Measurements from ENCODE around the gene LRRC61.

DNA sequence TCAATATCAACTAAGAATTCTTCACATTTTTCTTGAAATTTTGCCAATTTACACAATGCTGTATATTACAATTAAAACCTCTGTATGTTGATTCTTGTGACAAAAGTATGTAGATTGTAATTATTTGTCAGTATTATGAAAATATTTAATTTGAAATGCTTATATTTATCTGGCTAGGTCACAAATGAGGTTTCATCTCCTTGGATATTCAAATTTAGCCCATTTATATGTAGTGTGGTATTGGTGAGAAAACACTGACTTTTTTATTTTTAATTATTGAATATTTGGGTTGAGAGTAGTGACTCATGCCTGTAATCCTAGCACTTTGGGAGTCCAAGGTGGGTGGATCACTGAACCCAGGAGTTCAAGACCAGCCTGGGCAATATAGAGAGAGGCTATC is 21.1 kb downstream of the LRRC61 start:
- TF ChIP-seq, protein P1, sequence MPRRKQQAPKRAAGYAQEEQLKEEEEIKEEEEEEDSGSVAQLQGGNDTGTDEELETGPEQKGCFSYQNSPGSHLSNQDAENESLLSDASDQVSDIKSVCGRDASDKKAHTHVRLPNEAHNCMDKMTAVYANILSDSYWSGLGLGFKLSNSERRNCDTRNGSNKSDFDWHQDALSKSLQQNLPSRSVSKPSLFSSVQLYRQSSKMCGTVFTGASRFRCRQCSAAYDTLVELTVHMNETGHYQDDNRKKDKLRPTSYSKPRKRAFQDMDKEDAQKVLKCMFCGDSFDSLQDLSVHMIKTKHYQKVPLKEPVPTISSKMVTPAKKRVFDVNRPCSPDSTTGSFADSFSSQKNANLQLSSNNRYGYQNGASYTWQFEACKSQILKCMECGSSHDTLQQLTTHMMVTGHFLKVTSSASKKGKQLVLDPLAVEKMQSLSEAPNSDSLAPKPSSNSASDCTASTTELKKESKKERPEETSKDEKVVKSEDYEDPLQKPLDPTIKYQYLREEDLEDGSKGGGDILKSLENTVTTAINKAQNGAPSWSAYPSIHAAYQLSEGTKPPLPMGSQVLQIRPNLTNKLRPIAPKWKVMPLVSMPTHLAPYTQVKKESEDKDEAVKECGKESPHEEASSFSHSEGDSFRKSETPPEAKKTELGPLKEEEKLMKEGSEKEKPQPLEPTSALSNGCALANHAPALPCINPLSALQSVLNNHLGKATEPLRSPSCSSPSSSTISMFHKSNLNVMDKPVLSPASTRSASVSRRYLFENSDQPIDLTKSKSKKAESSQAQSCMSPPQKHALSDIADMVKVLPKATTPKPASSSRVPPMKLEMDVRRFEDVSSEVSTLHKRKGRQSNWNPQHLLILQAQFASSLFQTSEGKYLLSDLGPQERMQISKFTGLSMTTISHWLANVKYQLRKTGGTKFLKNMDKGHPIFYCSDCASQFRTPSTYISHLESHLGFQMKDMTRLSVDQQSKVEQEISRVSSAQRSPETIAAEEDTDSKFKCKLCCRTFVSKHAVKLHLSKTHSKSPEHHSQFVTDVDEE (CRISPR knock-in tag; IDR thresholded peaks at IDR 0.05): no peak
- TF ChIP-seq RARB (CRISPR knock-in tag; IDR thresholded peaks at IDR 0.05): no peak
- no peak for TF ChIP-seq PATZ1 (CRISPR knock-in tag; IDR thresholded peaks at IDR 0.05; ENCODE audit: borderline replicate concordance)
- no peak for TF ChIP-seq ARNTL (CRISPR knock-in tag; IDR thresholded peaks at IDR 0.05; ENCODE audit: borderline replicate concordance, low read depth)
- TF ChIP-seq, protein P2, sequence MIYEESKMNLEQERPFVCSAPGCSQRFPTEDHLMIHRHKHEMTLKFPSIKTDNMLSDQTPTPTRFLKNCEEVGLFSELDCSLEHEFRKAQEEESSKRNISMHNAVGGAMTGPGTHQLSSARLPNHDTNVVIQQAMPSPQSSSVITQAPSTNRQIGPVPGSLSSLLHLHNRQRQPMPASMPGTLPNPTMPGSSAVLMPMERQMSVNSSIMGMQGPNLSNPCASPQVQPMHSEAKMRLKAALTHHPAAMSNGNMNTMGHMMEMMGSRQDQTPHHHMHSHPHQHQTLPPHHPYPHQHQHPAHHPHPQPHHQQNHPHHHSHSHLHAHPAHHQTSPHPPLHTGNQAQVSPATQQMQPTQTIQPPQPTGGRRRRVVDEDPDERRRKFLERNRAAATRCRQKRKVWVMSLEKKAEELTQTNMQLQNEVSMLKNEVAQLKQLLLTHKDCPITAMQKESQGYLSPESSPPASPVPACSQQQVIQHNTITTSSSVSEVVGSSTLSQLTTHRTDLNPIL (CRISPR knock-in tag; IDR thresholded peaks at IDR 0.05; ENCODE audit: low read depth): no peak
- no peak for TF ChIP-seq CSDC2 (CRISPR knock-in tag; IDR thresholded peaks at IDR 0.05)
- no peak for TF ChIP-seq ZNF70 (CRISPR knock-in tag; IDR thresholded peaks at IDR 0.05)
- TF ChIP-seq TCF4 (CRISPR knock-in tag; IDR thresholded peaks at IDR 0.05; ENCODE audit: borderline replicate concordance): no peak
- no peak for TF ChIP-seq ZC3H10 (CRISPR knock-in tag; IDR thresholded peaks at IDR 0.05)
- TF ChIP-seq GLIS3 (CRISPR knock-in tag; IDR thresholded peaks at IDR 0.05): no peak
- TF ChIP-seq SNAI2 (CRISPR knock-in tag; IDR thresholded peaks at IDR 0.05): no peak
- no peak for TF ChIP-seq ZNF8 (CRISPR knock-in tag; IDR thresholded peaks at IDR 0.05)
